ENCODE data around the gene CTIF.

The CTIF gene

GRCh38 chr18:48666613-48667012 lies 127.8 kb downstream of the CTIF start:
- TF ChIP-seq CREB1 (IDR thresholded peaks at IDR 0.05; ENCODE audit: low read depth) (no peak), TEAD4 (IDR thresholded peaks at IDR 0.05) (no peak), USF1 (IDR thresholded peaks at IDR 0.05) (no peak), REST (IDR thresholded peaks at IDR 0.05; ENCODE audit: low read depth) (no peak), TCF12 (IDR thresholded peaks at IDR 0.05; ENCODE audit: low read depth) (no peak), CEBPB (IDR thresholded peaks at IDR 0.05) (no peak), EGR1 (IDR thresholded peaks at IDR 0.05) (no peak), TAF1 (IDR thresholded peaks at IDR 0.05; ENCODE audit: low read depth) (no peak), YY1 (IDR thresholded peaks at IDR 0.05; ENCODE audit: low read depth) (no peak), MAX (IDR thresholded peaks at IDR 0.05) (no peak), FOXM1 (IDR thresholded peaks at IDR 0.05; ENCODE audit: borderline replicate concordance, low read depth) (no peak), EP300 (IDR thresholded peaks at IDR 0.05; ENCODE audit: borderline replicate concordance) (no peak), RAD21 (IDR thresholded peaks at IDR 0.05; ENCODE audit: low read depth) (no peak), ZBTB7A (IDR thresholded peaks at IDR 0.05; ENCODE audit: low read depth) (no peak), NFIC (IDR thresholded peaks at IDR 0.05) (no peak)

- TF ChIP-seq EGR1 (IDR thresholded peaks at IDR 0.05) (no peak), RAD21 (IDR thresholded peaks at IDR 0.05; ENCODE audit: low read depth) (peak; percentile 42; the same call in 1 of the 2 replicates), REST (IDR thresholded peaks at IDR 0.05; ENCODE audit: low read depth) (no peak)
These were observed 128.7 kb downstream of the CTIF start for GRCh38 chr18:48667276-48668254.

- TF ChIP-seq CEBPB (IDR thresholded peaks at IDR 0.05) = no peak
- no peak for TF ChIP-seq RAD21 (IDR thresholded peaks at IDR 0.05; ENCODE audit: low read depth)
- TF ChIP-seq NFIC (IDR thresholded peaks at IDR 0.05) = no peak
These were observed 129.8 kb downstream of the CTIF start for GRCh38 chr18:48668466-48669179.

- no peak for TF ChIP-seq EP300 (IDR thresholded peaks at IDR 0.05; ENCODE audit: borderline replicate concordance)
- TF ChIP-seq CEBPB (IDR thresholded peaks at IDR 0.05) = no peak
These were observed 130.4 kb downstream of the CTIF start for GRCh38 chr18:48669180-48669675.

GRCh38 chr18:48669991-48670750 lies 131.3 kb downstream of the CTIF start:
- TF ChIP-seq TAF1 (IDR thresholded peaks at IDR 0.05; ENCODE audit: low read depth) = no peak

GRCh38 chr18:48670751-48671560 lies 132.1 kb downstream of the CTIF start:
- TF ChIP-seq TEAD4 (IDR thresholded peaks at IDR 0.05) (no peak), YY1 (IDR thresholded peaks at IDR 0.05; ENCODE audit: low read depth) (no peak), EGR1 (IDR thresholded peaks at IDR 0.05) (no peak), USF1 (IDR thresholded peaks at IDR 0.05) (no peak), CEBPB (IDR thresholded peaks at IDR 0.05) (no peak), ZBTB7A (IDR thresholded peaks at IDR 0.05; ENCODE audit: low read depth) (no peak), EP300 (IDR thresholded peaks at IDR 0.05; ENCODE audit: borderline replicate concordance) (no peak), NFIC (IDR thresholded peaks at IDR 0.05) (no peak), RAD21 (IDR thresholded peaks at IDR 0.05; ENCODE audit: low read depth) (no peak)
